GM19397 (cell line): Measurements from ENCODE around the gene JHY.

Experiments
- ATAC-seq: cut with Tn5 transposase; IDR thresholded peaks from one replicate; pipeline ENCODE4 v1.9.1; 2021; ENCODE audit warnings: mild to moderate bottlenecking, moderate library complexity; ENCODE audit not compliant: unreplicated experiment

The JHY gene

DNA sequence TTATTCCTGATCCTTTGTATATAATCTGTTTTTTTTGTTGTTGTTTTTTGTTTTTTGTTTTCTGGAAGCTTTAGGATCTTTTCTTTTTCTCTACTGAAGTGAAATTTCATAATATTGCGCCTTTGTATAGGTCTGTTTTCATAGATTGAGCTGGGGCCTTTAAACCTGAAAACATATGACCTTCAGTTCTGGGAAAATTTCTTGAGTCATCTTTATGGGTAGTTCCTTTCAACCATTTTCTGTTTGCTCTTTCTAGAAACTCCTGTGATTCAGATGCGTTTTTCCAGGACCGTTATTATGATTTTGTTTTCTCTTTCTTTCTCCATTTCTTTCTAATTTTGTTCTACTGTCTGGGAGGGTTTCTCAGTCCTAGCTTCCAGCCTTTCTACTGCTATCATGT is 55.4 kb downstream of the JHY start:
- no peak for ATAC-seq

DNA sequence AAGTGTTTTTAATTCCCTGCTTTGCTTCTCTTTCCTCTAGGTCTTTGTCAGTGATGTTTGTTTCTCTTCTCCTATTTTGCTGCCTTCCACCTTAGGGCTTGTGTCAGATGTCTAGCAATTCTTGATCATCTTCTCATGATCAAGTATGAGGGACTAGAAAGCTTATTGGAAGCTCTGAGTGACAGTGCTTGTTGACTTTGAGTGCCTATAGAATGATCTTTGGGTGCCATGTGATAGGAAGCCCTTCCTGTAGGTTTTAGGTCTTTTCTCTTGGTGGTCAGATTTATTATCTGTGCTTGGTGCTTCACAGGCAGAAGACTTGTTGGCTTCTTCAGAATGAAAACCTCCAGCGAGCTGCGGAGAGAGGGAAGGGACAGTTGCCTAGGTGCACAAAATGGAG is 56.0 kb downstream of the JHY start:
- ATAC-seq: no peak

DNA sequence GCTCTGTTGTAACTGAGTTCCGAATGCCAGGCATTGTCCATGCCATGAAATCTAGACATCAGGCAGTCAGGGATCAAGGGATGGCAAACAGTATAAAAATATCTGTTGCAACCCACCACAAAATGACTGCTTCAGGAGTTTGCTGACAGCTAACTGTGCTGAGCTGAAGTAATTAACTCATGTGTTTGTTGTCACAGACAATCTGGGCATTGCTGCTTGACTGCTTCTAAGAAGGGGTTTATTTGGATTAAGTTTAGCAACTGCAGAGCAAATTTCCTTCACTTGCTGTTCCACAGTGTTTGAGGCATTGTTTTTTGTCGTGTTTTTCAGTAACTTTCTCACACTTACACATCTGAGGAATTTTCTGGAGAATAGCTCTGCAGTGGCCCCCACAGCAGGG is 68.7 kb downstream of the JHY start:
- ATAC-seq: no peak

DNA sequence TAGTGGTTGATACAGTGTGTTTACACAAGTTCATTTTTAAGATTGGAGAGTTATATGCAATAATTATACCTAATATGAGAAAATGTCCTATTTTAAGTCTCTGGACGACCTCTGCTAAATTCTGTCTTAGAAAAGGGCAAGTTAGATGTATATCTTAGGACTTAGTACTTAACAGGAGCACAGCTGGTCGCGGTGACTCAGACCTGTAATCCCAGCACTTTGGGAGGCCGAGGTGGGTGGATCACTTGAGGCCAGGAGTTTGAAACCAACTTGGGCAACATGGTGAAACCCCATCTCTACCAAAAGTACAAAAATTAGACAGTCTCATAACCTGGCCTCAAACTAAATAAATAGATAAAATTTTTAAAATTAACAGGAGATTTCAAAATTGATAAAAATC is 71.9 kb downstream of the JHY start:
- ATAC-seq: no peak

DNA sequence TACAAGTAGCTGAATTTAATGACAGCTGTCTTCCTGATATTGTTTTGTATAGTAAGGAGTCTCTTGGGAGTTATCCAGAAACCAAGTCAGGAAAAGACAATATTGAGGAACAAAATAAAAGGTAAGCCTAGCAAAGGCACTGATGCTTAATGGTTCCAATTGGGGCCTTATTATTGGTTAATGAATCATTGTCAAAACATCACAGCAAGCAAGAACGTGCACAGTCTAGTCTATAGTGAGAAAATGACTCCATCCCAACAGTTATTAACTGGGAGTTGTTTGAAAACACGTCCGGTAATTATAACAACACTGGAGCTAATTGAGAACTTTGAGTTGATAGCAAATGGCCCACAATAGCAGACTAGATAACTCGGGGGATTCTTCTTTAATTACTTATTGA is 81.4 kb downstream of the JHY start:
- ATAC-seq: no peak

DNA sequence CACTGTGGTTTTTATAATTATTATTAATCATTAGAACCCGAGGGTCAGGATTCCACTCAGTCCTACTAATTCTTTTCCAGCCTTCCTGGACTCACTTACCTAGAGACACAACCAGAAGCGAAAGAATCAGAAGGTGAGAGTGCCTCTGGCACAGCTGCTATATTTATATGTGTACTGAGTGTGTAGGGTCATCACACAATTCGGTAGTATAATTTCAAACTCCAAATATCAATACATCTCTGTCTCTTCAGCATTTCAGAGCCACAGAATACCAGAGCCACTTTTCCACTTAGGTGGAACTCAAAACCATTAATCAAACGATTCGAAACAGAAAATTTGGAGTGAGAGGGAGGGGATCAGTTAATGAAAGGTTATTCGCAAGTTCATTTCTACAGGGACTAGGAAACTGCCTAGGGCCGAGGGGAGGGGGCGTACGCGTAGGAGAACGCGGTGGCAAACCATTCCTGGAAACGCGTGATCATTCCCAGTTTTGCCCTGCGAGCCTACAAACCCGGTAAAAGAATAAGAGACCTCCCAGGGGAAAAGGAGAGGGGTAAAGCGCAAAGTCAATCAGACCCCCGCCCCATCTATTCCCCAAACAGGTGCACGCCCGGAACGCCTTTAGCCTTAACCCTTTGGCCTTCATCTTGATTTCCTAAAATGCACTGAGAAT is 93.6 kb downstream of the JHY start:
- no peak for ATAC-seq

DNA sequence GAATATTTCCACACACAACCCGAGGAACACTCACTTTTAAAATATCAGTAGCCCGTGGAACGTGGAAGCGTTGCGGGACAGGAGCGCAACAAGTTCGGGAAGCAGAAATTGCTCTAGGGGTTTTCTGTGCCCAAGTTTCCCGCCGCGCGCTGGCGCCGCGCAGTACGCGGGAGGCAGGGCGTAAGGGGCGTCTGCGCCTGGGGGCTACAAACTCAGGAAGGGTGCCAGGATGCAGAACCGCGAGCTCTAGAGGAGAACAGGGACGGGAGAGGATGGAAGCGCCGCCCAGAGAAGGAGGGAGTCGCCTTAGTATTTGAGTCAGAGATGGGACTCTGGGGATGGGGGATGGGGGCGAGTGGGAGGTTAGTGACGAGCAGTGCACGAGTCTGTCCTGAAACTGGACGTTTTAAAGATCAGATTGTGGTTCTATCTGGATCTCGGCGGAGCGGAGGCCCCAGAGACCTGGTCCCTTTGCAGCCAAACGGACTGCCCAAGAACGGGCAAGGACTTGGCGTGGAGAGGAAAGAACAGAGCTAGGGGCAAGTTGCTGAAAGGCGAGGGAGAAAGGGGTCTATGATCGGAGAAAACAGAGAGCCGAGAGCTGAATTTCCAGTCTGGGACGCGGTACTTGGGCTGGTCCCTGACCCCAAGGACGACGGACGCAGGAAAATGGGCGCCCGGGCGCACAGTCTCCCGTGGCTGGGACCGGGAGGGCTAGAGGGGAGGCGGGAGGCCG is 94.3 kb downstream of the JHY start:
- no peak for ATAC-seq

DNA sequence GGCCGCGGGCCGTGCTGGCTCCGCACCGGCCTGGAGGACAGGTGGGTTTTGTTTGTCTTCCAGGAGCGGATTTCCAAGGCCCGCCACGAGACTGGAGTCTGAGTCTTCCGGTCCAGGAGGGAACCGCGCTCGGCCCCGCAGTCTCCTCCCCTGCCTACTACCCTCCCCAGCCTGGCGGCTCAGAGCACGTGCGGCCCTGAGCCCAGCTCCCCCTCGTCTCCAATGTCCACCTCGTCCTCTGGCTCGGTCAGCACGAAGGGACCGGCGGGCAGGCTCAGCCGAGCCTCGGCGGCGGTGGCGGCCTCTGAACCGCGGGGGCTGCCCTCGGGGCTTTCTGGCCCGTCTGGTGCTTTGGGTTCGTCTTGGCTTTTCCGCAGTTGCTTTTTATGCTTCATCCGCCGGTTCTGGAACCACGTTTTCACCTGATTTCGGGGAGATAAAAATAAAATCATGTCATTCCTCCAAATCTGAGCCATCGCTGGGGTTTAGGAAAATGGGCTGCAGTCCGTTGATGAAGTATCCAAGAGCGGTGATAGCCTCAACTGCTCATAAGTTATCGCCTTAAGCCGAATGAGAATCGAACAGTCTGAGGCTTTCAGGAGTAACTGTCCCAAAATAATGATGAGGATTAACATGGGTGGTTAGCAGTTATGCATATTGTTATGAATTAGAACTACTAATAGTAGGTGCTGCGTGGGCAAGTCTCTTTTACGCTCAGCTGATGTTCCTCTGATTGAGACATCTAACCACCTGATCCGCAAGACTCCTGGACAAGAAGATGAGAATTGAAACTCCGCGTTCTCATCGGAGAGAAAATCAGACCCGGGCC is 95.1 kb downstream of the JHY start:
- no peak for ATAC-seq

DNA sequence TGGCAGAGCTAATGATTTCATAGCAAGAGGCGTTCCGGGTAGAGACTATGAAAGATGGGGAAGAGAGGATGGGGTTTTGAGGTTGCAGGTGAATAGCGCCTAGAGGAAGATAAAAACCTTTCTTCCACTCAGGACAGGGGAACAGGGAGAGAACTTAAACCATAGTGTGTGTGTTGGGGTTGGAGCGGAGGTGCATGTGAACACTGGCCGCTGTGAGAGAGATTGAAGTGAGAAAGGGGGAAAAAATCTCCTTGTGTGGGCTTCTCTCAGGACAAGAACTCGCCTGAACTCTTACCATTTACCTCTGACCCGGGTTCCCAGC is 95.7 kb downstream of the JHY start:
- no peak for ATAC-seq

DNA sequence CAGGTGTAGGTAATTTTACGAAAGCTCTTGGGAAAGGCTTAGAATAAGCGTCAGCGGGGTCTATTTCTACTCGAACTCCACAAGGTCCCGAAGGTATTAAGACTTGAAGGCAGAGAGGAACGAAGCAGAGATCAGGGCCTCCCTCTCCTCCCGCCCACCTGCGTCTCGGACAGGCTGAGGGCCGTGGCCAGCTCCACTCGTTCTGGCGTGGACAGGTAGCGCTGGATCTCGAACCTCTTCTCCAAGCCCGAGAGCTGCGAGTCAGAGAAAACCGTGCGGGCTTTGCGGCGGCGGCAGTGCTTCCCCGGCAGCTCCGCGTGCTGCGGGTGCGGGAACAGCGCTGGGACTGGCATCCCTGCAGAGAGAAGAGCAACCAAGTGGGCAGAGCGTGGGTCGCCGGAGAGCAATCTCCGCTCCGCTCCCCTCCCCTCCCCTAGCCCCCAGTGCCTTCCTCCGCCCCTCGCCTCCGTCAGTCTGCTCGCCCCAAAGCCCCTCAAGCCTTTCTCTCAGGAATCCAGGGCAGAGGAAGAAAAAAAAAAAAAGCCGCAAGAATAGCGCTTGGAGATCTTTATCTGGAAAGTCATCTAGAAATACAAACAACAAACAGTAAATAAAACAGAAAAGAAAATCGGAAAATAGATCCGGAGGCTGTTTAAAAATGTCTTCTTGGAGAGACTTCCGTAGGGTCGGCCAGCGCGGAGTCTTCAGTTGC is 96.7 kb downstream of the JHY start:
- no peak for ATAC-seq

DNA sequence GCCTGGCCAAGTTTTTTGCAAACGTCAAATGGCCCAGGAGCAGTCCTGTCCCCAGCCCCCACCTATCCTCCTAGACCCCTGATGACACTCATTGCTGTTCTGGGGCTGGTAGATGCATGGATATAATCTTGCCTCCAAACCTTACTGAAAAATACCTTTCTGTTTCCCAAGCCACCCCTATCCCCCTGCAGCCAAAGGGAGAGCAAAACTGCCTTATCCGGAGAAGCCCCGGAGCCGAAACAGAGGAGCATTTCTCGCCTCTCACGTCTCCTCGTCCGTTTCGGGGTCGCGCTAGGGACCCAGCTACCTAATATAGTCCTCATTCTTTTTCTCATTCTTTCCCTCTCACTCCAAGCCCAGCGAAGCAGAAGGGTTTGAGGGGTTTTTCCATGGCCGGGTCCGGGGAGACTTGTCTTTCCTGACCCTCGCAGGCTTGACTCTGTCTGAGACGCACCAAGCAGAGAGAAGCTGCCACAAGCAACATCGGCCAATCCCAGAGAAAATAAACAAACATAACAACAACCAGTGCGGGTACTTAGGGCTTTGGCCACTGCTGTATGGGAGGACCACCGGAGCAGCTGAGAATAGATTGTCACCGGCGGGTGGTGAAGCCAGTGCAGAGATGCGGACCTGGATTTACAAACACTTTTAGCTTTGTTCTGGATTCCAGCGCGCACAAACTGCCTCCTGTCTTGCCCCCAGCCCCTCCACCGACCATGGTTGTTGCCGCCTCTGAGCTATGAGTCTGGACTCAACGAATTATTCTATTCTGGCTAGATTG is 97.4 kb downstream of the JHY start:
- no peak for ATAC-seq

DNA sequence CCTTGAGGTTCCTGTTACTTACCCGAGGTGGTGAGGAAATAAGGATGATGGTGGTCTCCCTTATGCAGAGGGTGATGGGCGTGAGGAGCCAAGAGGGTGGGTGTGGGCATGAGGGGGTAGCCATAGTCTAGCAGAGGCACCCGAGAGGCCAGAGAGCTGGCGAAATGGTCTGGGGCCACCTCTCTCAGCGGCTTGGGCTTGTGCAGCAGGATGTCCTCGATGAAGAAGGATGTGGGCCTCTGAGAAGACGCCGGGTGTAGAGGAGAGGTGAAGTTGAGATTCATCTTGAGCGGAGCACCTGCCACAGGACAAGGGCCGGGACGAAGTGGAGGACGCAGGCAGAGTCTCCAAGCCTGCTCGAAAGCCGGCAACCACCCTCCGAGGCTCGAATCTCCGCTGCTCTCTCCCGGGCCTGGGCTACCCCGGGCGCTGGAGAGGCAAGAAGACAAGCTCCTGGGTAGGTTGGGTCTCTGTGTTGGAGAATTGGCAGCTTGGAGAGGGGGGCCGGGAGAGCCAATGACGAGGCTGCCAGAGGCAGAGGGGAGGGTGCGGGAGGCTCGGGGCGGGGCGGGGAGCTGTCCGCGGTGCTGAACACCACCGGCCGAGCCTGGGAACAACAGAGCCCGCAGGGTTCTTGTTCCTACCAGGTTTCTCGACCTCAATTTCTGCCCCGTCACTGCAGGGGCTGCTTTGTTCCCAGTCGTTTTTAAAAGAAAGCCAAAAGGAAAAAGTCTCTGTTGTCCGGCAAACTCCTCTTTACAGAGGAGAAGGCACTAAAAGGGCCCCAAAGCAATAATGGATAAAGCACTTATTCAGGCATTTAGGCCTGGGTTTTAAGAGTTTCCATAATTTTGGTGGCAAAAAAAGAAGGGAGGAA is 99.1 kb downstream of the JHY start, which contains the start of gene BSX:
Gene BSX (minus strand): TSS at position 447 of the 877 bp plus-strand sequence. CDS start 163 bp downstream, at position 284.
- no peak for ATAC-seq

DNA sequence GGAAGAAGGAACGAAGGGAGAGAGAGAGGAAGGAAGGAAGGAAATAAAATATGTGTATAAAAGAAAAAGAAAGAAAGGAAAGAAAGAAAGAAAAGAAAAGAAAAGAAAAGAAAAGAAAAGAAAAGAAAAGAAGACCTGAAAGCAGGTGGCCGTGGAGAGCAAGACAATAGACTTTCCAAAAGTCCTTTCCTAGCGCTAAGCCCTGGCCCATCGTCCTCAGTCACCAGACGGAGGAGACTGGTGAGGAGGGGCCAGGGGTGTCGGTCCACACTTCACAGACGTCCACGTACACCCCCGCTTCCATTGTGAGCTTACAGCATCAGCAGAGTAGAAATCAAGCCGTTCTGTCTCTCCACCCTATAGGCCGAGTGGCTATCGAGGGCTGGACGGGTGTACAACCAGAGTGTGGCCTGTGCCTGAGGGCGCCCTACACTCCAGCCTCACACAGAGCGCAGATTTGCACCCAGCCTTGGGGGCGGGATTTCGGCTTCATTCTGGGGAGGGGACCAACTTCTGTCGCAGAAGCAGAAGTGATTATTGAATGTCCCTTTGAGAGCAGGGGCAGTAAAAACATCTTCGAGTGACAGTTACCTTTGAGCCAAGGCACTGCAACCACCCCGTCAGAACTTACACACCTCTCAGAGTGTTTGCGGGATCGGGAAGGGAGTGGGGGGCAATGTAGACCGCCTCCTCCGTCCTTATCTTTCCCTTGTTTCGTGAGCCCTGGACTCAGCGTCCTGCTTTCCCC is 101.1 kb downstream of the JHY start:
- ATAC-seq: no peak

DNA sequence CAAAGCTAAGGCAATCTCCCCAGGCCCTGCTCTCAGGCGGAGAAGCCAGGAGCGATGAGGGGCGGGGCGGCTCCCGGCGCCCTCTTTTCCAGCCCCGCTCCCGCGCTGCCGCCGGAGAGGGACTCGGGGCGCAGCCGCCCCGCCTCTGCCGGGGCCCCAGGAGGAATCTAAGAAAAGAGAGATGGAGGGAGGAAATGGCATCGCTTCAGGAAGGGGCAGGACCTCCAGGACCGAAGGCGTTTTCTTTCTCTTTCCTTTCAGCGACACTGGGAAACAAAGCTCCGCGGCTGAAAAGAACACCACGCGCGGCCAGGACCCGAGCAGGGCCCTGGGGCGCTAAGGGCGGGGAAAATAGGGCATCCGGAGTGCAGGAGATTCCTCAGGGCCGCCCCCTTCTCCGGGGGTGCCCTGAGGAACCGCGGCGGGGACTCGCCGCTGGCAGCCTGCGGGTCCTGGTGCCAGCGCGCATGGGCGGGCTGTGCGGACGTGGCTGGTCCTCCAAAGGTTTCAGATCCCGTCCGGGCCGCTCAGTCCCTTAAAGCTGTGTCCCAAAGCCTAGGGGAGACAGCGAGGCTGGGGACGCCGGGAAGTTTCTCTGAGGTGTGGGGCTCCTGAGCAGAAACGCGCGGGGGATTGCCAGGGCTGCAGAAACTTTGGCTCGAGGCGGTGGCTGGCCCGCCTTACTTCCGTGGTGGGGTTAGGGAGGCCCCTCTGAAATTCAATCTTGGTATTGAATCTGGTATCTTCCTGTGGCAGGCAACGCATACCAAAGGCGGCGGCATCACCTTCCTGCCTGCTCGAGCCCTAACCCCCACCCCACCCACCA is 101.8 kb downstream of the JHY start:
- no peak for ATAC-seq

DNA sequence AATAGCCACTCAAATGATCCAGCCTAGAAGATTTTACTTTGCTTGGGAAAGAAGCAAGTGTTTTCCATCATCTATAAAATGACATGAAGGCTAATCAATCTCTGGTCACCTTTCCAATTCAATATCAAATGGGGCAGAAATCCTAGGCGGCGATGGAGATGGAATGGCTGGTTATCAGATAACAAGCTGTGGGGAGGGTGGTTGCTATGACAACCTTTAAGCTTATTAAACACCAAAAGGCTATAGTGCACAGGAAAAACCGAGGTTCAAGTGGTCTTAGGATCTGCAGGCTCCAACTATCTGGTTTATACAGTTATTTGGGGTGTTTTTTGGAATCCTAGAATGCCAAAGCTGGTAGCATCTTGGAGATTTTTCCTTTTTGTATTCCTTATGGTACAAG is 113.0 kb downstream of the JHY start:
- ATAC-seq: no peak

DNA sequence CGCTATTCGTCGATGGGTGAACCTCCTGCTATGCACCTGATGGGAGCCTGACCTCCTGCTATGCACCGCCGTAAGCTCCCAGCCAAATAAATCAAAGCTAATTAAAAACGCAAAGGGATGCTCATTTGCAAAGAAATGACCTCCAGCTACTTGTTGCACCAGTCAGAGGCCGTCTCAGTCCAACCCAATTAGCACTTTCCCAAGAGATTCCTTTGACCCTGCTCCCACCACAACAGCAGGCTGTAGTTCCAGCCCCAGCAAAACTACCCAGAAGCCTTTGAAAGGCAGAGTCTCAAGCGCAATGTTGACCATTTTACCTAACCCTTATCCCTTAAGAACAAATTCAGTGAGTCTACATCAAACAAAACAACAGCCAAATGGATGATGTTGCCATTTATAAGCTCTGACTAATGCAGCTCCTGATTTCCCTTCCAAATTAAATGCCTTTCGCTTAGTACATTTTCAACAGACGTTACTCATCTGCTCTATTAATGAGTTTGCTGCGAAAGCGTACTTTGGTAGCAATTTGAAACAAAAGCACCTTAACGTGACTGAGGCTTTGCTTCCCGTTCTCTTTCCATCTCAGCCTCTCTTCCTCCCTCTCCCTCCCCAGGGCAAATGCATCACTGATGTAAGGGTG is 116.3 kb downstream of the JHY start:
- no peak for ATAC-seq

DNA sequence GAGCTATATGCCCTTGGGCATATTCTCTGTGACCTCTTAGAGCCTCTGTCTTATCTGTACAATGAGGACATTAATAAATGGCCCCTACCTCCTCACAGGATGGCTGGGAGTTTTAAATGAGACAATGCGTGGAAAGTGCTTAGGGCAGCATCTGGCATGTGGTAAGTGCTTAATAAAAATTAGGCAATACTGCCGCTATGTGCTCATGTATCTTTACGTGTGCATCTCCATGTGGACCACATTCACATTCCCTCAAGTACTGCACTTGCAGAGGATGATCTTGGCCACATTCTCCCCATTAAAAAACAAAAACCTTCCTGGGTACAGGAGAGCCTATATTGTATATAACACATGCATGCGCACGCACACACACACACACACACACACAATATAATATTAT is 118.2 kb downstream of the JHY start:
- no peak for ATAC-seq
